CD14-positive monocyte (primary cell): ENCODE data around the gene MYLK2. TPM values are rescaled to one million over a fixed set of nuclear protein-coding genes. Genes with fewer than 3 reads are reported as not detected.
A peak's percentile ranks its signal among the peaks of the same experiment; 100 is the strongest.

Experiments
- DNase-seq, 3 donors: peaks; one replicate each; pipeline ENCODE4 v3.0.0-alpha.2; 2011 to 2022
- H2AFZ ChIP-seq: 2 replicates; pipeline ENCODE4 v1.6.0; 2012; ENCODE audit warnings: mild to moderate bottlenecking, low read depth, low read length, inconsistent platforms; ENCODE audit not compliant: insufficient read depth, poor library complexity, severe bottlenecking
- H3K27ac ChIP-seq, 2 donors: 1 replicate in 1 of 2; 2 replicates in 1 of 2; pipeline ENCODE4 v1.5.1; 2012 to 2013; ENCODE audit warnings: low read length in 2 of 2, control low read depth in 1 of 2, inconsistent platforms in 1 of 2, low read depth in 1 of 2, mild to moderate bottlenecking in 1 of 2
- H3K27me3 ChIP-seq, 2 donors: one replicate each; pipeline versions ENCODE4 v1.6.0 to v1.6.1; 2011 to 2013; ENCODE audit warnings: low read length in 2 of 2; ENCODE audit not compliant: control insufficient read depth in 2 of 2, insufficient read depth in 2 of 2
- H3K36me3 ChIP-seq, 2 donors: replicated peaks in 1 of 2; 1 replicate in 1 of 2; 2 replicates in 1 of 2; pipeline versions ENCODE4 v1.5.1 to v1.6.1; 2012 to 2013; ENCODE audit warnings: low read length in 2 of 2, control low read depth in 1 of 2, inconsistent platforms in 1 of 2, mild to moderate bottlenecking in 1 of 2; ENCODE audit not compliant: insufficient read depth in 2 of 2, control insufficient read depth in 1 of 2
- H3K4me1 ChIP-seq, 2 donors: 1 replicate in 1 of 2; 2 replicates in 1 of 2; pipeline versions ENCODE4 v1.5.1 to v1.6.1; 2012 to 2013; ENCODE audit warnings: low read length in 2 of 2, control low read depth in 1 of 2, inconsistent platforms in 1 of 2, mild to moderate bottlenecking in 1 of 2, moderate library complexity in 1 of 2; ENCODE audit not compliant: insufficient read depth in 2 of 2, control insufficient read depth in 1 of 2
- H3K4me2 ChIP-seq: replicated peaks from 2 replicates; pipeline ENCODE3; 2012; ENCODE audit warnings: low read length, moderate library complexity, mild to moderate bottlenecking; ENCODE audit not compliant: poor library complexity, severe bottlenecking; ENCODE audit errors: extremely low read depth
- H3K4me3 ChIP-seq, 3 experiments: fragments of 200-600 bp in 1 of 3; sonication (generic) in 1 of 3; replicated peaks in 1 of 3; 1 replicate in 2 of 3; 2 replicates in 1 of 3; pipeline ENCODE4 v1.5.1; 2011 to 2013; ENCODE audit warnings: low read length in 3 of 3, mild to moderate bottlenecking in 3 of 3, control low read depth in 2 of 3, low read depth in 2 of 3, inconsistent platforms in 1 of 3, moderate library complexity in 1 of 3
- H3K79me2 ChIP-seq: 2 replicates; pipeline ENCODE4 v1.6.0; 2012; ENCODE audit warnings: mild to moderate bottlenecking, control low read depth, inconsistent platforms, low read length, moderate library complexity; ENCODE audit not compliant: insufficient read depth
- H3K9ac ChIP-seq: 2 replicates; pipeline ENCODE4 v1.6.0; 2017; ENCODE audit warnings: low read length, mild to moderate bottlenecking; ENCODE audit not compliant: insufficient read depth, poor library complexity, severe bottlenecking
- H3K9me3 ChIP-seq, 2 donors: replicated peaks in 1 of 2; 1 replicate in 1 of 2; 2 replicates in 1 of 2; pipeline versions ENCODE4 v1.5.1 to v1.6.1; 2012 to 2013; ENCODE audit warnings: low read length in 2 of 2, control low read depth in 1 of 2; ENCODE audit not compliant: control insufficient read depth in 1 of 2, insufficient read depth in 1 of 2
- H4K20me1 ChIP-seq: 2 replicates; pipeline ENCODE4 v1.6.0; 2012; ENCODE audit warnings: mild to moderate bottlenecking, low read length, control low read depth, moderate library complexity; ENCODE audit not compliant: insufficient read depth
- H3K27ac Mint-ChIP-seq, 7 donors: one replicate each; pipeline ENCODE4 v1.8.0; 2020; ENCODE audit warnings: mild to moderate bottlenecking in 7 of 7, mixed read lengths in 7 of 7, moderate library complexity in 6 of 7, inconsistent platforms in 2 of 7
- H3K27me3 Mint-ChIP-seq, 3 donors: one replicate each; pipeline ENCODE4 v1.8.0; 2021 to 2022; ENCODE audit warnings: low read depth in 3 of 3, mild to moderate bottlenecking in 3 of 3, mixed read lengths in 3 of 3, moderate library complexity in 3 of 3, inconsistent platforms in 1 of 3
- H3K36me3 Mint-ChIP-seq, 2 donors: one replicate each; pipeline ENCODE4 v1.8.0; 2020; ENCODE audit warnings: mixed read lengths in 2 of 2, inconsistent platforms in 1 of 2, mild to moderate bottlenecking in 1 of 2
- H3K4me1 Mint-ChIP-seq: one replicate; pipeline ENCODE4 v1.8.0; 2020; ENCODE audit warnings: mild to moderate bottlenecking, mixed read lengths
- H3K4me3 Mint-ChIP-seq, 2 donors: one replicate each; pipeline ENCODE4 v1.8.0; 2020; ENCODE audit warnings: mild to moderate bottlenecking in 2 of 2, mixed read lengths in 2 of 2, moderate library complexity in 1 of 2
- H3K9me3 Mint-ChIP-seq, 7 donors: one replicate each; pipeline ENCODE4 v1.8.0; 2020 to 2022; ENCODE audit warnings: mixed read lengths in 7 of 7, mild to moderate bottlenecking in 6 of 7, moderate library complexity in 6 of 7, inconsistent platforms in 2 of 7
- WGBS: methylation state at CpG from one replicate; pipeline ENCODE4 v1.1.5; 2013; ENCODE audit warnings: missing lambda C conversion rate; ENCODE audit not compliant: insufficient coverage; 5-methylcytosine and 5-hydroxymethylcytosine counted together
- intact Hi-C, 2 donors: fragments of 100-400 bp; cut with micrococcal nuclease; formaldehyde crosslinking; loops; one replicate each; pipeline versions ENCODE4 v1.15.0 to v1.15.1; 2023
- polyA plus RNA-seq, 3 donors: library from polyadenylated mRNA; depleted of rRNA in 1 of 3; unstranded in 2 of 3; stranded (reverse) in 1 of 3; fragments of 300-500 nt in 2 of 3; fragments of >200 nt in 1 of 3; fragmentation: Illumina TruSeq in 2 of 3; gene quantifications; 1 replicate in 2 of 3; 2 replicates in 1 of 3; pipeline ENCODE4 v1.2.3, GENCODE V29; 2012 to 2021
- TF ChIP-seq, protein P1 (sequence below): fragments of 200-600 bp; IDR thresholded peaks from one replicate; pipeline ENCODE4 v1.8.0; 2022; ENCODE audit warnings: antibody characterized with exemption, mild to moderate bottlenecking

Gene MYLK2
- polyA plus RNA-seq, 3 donors, result not detected

DNA sequence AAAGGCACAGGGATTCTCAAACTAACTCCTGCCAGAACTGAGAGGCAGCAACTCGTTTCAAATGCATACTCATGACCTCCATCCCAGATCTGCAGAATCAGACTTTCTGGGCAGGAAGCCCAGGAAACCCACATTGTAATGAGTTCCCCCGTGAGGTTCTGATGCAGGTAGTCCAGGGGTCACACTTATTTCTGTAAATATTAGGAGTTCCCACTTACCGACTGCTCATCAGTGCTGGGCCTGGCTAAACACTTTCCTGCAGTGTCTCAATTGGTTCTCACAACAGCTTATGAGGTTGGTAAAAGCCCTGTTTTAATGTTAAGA lies 39.6 kb downstream of the MYLK2 start:
- WGBS, result 0% methylated on average over 1 of the region's 3 CpGs
- TF ChIP-seq, protein P1, sequence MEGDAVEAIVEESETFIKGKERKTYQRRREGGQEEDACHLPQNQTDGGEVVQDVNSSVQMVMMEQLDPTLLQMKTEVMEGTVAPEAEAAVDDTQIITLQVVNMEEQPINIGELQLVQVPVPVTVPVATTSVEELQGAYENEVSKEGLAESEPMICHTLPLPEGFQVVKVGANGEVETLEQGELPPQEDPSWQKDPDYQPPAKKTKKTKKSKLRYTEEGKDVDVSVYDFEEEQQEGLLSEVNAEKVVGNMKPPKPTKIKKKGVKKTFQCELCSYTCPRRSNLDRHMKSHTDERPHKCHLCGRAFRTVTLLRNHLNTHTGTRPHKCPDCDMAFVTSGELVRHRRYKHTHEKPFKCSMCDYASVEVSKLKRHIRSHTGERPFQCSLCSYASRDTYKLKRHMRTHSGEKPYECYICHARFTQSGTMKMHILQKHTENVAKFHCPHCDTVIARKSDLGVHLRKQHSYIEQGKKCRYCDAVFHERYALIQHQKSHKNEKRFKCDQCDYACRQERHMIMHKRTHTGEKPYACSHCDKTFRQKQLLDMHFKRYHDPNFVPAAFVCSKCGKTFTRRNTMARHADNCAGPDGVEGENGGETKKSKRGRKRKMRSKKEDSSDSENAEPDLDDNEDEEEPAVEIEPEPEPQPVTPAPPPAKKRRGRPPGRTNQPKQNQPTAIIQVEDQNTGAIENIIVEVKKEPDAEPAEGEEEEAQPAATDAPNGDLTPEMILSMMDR, result no peak
- peaks cover 11 to 22% of the 10 kb centered on the region in 2 donors for H3K4me1 ChIP-seq
- H3K9ac ChIP-seq, result no peak overlapping the region
- H3K27me3 ChIP-seq, result peaks cover 24 to 33% of the 10 kb centered on the region in 2 donors
- peaks cover 16% of the 10 kb centered on the region for H3K4me1 Mint-ChIP-seq
- H3K4me2 ChIP-seq, result no peak overlapping the region
- H3K27ac Mint-ChIP-seq, result no peak overlapping the region
- no peak overlapping the region for H2AFZ ChIP-seq
- H3K36me3 Mint-ChIP-seq, result peaks cover 0 to 3% of the 10 kb centered on the region in 2 donors
- peaks cover 0 to 7% of the 10 kb centered on the region in 2 donors for H3K9me3 ChIP-seq
- H3K36me3 ChIP-seq, result no peaks in the 10 kb centered on the region
- H3K9me3 Mint-ChIP-seq, result peaks cover 0 to 9% (median 0%) of the 10 kb centered on the region in 7 donors
- H3K27me3 Mint-ChIP-seq, result peaks cover 35 to 39% (median 36%) of the 10 kb centered on the region in 3 donors
- no peak overlapping the region for H3K4me3 Mint-ChIP-seq
- no peak overlapping the region for H3K4me3 ChIP-seq
- DNase-seq, result no peak
- H4K20me1 ChIP-seq, result no peaks in the 10 kb centered on the region
- intact Hi-C loops, result loop anchor here in 1 of 2 donors (10.0 kb wide), 1 partner anchor 236 kb away; no protein-coding TSS in a partner anchor
- no peaks in the 10 kb centered on the region for H3K79me2 ChIP-seq
- H3K27ac ChIP-seq, result no peak overlapping the region

GRCh38 chr20:31859266-31859997 lies 40.3 kb downstream of the MYLK2 start:
- H3K27ac ChIP-seq, result no peak overlapping the region
- H3K36me3 Mint-ChIP-seq, result peaks cover 0 to 3% of the 10 kb centered on the region in 2 donors
- no peak overlapping the region for H3K4me3 ChIP-seq
- H3K4me3 Mint-ChIP-seq, result peak overlapping the region in 1 of 2 donors; percentile 28
- H3K4me1 Mint-ChIP-seq, result peaks cover 16% of the 10 kb centered on the region
- peaks cover 35 to 39% (median 35%) of the 10 kb centered on the region in 3 donors for H3K27me3 Mint-ChIP-seq
- no peaks in the 10 kb centered on the region for H3K79me2 ChIP-seq
- no peak for DNase-seq
- 90% methylated on average over 2 of the region's 5 CpGs for whole genome bisulfite sequencing
- H3K9me3 ChIP-seq, result peaks cover 0 to 7% of the 10 kb centered on the region in 2 donors
- no peak overlapping the region for H2AFZ ChIP-seq
- H3K27ac Mint-ChIP-seq, result no peak overlapping the region
- H3K36me3 ChIP-seq, result no peaks in the 10 kb centered on the region
- H3K27me3 ChIP-seq, result peaks cover 24 to 33% of the 10 kb centered on the region in 2 donors
- no peak overlapping the region for H3K9ac ChIP-seq
- H3K4me2 ChIP-seq, result no peak overlapping the region
- H3K4me1 ChIP-seq, result peaks cover 11 to 22% of the 10 kb centered on the region in 2 donors
- TF ChIP-seq, protein P1, result no peak
- peaks cover 0 to 9% (median 0%) of the 10 kb centered on the region in 7 donors for H3K9me3 Mint-ChIP-seq
- H4K20me1 ChIP-seq, result no peaks in the 10 kb centered on the region
- intact Hi-C loops, result loop anchor here in 1 of 2 donors (10.0 kb wide), 1 partner anchor 235 kb away; no protein-coding TSS in a partner anchor
